GM06990 (cell line): ENCODE measurements around the gene RNPEP.

Experiments
- DNase-seq: peaks from one replicate; pipeline ENCODE4 v3.0.0-alpha.2; 2011; ENCODE audit not compliant: insufficient read length; ENCODE audit errors: extremely low read depth
- H3K27me3 ChIP-seq: replicated peaks from 2 replicates; pipeline ENCODE4 v1.6.0; 2011; ENCODE audit warnings: low read length; ENCODE audit not compliant: control insufficient read depth, insufficient read depth
- H3K36me3 ChIP-seq: 2 replicates; pipeline ENCODE4 v1.5.1; 2011; ENCODE audit warnings: low read length; ENCODE audit not compliant: control insufficient read depth, insufficient read depth
- H3K4me3 ChIP-seq: replicated peaks from 2 replicates; pipeline ENCODE4 v1.5.1; 2011; ENCODE audit warnings: low read depth, mild to moderate bottlenecking, control low read depth, low read length
- CTCF ChIP-seq: IDR thresholded peaks from 2 replicates; pipeline ENCODE4 v1.5.1; 2011; ENCODE audit warnings: low read length, control low read depth, mild to moderate bottlenecking, inconsistent platforms; ENCODE audit not compliant: insufficient read depth, poor library complexity, severe bottlenecking

Gene RNPEP

DNA sequence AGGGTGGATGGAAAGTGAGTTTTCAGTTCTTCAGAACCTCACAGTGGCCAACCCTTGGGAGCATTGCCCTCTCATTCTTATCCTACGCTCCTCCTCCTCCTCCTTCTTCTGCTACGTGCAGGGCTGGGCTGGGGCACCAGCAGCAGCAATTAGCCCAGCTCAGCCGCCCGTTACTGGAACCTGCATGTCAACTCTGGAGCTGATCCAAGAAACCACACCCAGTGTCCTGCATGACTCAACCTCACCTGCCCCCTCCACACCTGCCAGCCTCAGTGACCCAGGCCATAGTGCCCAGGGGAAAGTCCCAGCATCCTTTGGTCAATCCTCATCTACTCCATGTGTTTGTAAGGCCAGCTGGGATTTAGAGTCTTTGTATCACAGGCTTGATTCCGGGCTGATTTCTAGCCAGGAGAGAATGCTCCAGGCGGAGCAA lies 40.6 kb downstream of the RNPEP start:
- Histone ChIP-seq H3K27me3 (no peaks in the 10 kb centered on the region; the same call in 1 of the 2 replicates), H3K4me3 (no peak overlapping the region), H3K36me3 (no peaks in the 10 kb centered on the region)
- no peak for TF ChIP-seq CTCF
- DNase-seq = no peak

GRCh38 chr1:202029171-202029665 lies 46.8 kb downstream of the RNPEP start:
- H3K27me3 ChIP-seq = no peaks in the 10 kb centered on the region
- no peak for DNase-seq
- H3K4me3 ChIP-seq = no peak overlapping the region
- TF ChIP-seq CTCF = no peak
- H3K36me3 ChIP-seq = no peaks in the 10 kb centered on the region

DNA sequence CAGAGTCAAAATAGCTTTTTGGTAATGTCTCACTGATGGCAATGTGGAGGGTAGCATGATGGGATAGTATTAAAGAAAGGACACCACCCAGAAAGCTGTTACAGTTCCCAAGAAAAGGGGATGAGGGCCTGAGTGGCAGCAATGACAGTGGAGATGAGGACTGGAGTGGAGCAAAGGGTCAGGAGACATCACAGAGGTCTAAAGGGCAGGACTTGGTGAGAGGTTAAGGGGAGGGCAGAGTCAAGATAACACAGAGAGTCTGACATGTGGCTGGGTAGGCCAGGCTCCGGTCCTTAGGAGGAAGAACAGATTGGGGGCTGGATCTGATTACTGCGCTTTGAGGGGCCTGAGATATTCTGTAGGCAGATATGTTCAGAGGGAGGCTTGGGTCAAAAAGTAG lies 47.3 kb downstream of the RNPEP start:
- H3K36me3 ChIP-seq = no peaks in the 10 kb centered on the region
- no peak for DNase-seq
- H3K27me3 ChIP-seq = no peaks in the 10 kb centered on the region
- H3K4me3 ChIP-seq = no peak overlapping the region
- no peak for TF ChIP-seq CTCF

DNA sequence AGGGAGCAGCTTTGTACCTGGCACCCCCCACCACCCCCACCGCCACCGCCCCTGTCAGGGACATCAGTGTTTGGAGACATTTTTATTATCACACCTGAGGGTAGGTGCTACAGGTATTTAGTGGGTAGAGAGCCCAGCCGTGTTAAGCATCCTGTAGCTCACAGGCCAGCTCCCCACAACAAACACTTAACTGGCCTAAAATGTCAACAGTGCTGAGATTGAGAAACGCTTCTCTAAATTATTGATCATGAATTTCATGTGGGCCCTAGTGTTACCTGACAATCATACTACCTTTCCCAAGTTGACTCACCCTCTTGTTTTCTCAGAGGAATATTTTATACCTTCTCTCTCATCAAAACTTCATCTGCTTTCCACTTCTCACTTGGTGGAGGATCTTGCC lies 49.3 kb downstream of the RNPEP start:
- no peak for TF ChIP-seq CTCF
- DNase-seq = no peak
- Histone ChIP-seq H3K27me3 (no peaks in the 10 kb centered on the region), H3K36me3 (no peaks in the 10 kb centered on the region), H3K4me3 (no peak overlapping the region)

DNA sequence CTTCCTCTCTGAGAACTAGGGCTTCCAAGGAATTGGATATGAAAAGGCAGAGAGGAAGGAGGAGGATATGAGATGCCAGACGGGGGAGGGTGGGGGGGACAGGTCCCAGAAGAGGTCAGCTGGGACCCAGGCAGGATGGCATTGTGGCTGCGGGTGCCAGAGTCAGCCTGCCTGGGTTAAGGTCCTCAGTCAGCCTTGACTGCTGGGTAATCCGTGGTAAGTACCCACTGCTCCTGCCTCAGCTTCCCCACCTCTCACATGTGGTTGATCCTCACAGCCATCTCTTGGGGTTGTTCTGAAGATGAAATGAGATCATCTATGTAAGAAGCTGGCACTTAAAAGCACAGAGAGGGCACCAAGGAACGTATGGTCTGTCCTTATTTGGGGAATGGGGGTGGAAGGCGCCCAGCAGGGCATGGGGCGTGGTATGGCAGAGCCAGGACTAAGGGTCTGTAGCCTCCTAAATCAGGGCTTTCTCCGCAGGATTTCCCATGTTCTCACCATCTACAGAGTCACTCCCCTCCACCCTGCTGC lies 51.8 kb downstream of the RNPEP start:
- no peak for DNase-seq
- H3K27me3 ChIP-seq = no peaks in the 10 kb centered on the region
- no peak overlapping the region for H3K4me3 ChIP-seq
- TF ChIP-seq CTCF = no peak
- H3K36me3 ChIP-seq = no peaks in the 10 kb centered on the region

GRCh38 chr1:202034683-202035462 lies 52.4 kb downstream of the RNPEP start:
- no peaks in the 10 kb centered on the region for H3K27me3 ChIP-seq
- no peak for TF ChIP-seq CTCF
- peak; percentile 30 for DNase-seq
- H3K4me3 ChIP-seq = no peak overlapping the region
- H3K36me3 ChIP-seq = no peaks in the 10 kb centered on the region
